Islet of Langerhans (tissue), 1 donor: ENCODE results near the gene ABLIM3.

Experiments
- FAIRE-seq: peaks from one replicate; lab custom pipeline; 2011; peaks lifted over from hg19 to GRCh38; lab: Jason Lieb, UNC

ABLIM3 gene

GRCh38 chr5:149282966-149283332 lies 141.7 kb downstream of the ABLIM3 start:
- no peak for FAIRE-seq

GRCh38 chr5:149283626-149284480 lies 142.6 kb downstream of the ABLIM3 start:
- peak; percentile 36 for FAIRE-seq

GRCh38 chr5:149284501-149284900 lies 143.2 kb downstream of the ABLIM3 start:
- FAIRE-seq, result no peak

- FAIRE-seq, result no peak
These were observed 143.9 kb downstream of the ABLIM3 start for GRCh38 chr5:149285153-149285552.

GRCh38 chr5:149288436-149288835 lies 147.1 kb downstream of the ABLIM3 start:
- FAIRE-seq, result no peak

- no peak for FAIRE-seq
These were observed 148.0 kb downstream of the ABLIM3 start for GRCh38 chr5:149289301-149289700.

GRCh38 chr5:149294872-149295829 lies 153.9 kb downstream of the ABLIM3 start:
- FAIRE-seq, result no peak

- no peak for FAIRE-seq
These were observed 156.2 kb downstream of the ABLIM3 start for GRCh38 chr5:149297340-149298025.

GRCh38 chr5:149298163-149298562 lies 156.9 kb downstream of the ABLIM3 start:
- no peak for FAIRE-seq

- FAIRE-seq, result no peak
These were observed 157.6 kb downstream of the ABLIM3 start for GRCh38 chr5:149298842-149299404.

GRCh38 chr5:149299451-149300054 lies 158.3 kb downstream of the ABLIM3 start:
- FAIRE-seq, result no peak

GRCh38 chr5:149300441-149300840 lies 159.1 kb downstream of the ABLIM3 start:
- FAIRE-seq, result no peak

GRCh38 chr5:149301049-149301743 lies 159.9 kb downstream of the ABLIM3 start:
- no peak for FAIRE-seq

GRCh38 chr5:149301744-149302380 lies 160.6 kb downstream of the ABLIM3 start:
- FAIRE-seq, result no peak

- no peak for FAIRE-seq
These were observed 161.3 kb downstream of the ABLIM3 start for GRCh38 chr5:149302641-149303040.

GRCh38 chr5:149303210-149303609 lies 161.9 kb downstream of the ABLIM3 start:
- FAIRE-seq, result no peak

GRCh38 chr5:149304195-149305078 lies 163.1 kb downstream of the ABLIM3 start:
- no peak for FAIRE-seq

- no peak for FAIRE-seq
These were observed 168.1 kb downstream of the ABLIM3 start for GRCh38 chr5:149309354-149309753.
